HG03097 (cell line): ENCODE data around the gene CELSR1.
A peak's percentile ranks its signal among the peaks of the same experiment; 100 is the strongest.

Experiments used
- ATAC-seq: cut with Tn5 transposase; IDR thresholded peaks from one replicate; pipeline ENCODE4 v1.9.1; 2021; ENCODE audit not compliant: unreplicated experiment, low FRiP score

CELSR1 gene

GRCh38 chr22:46537225-46537945, at the start of gene CELSR1:
Gene CELSR1, minus strand, starts transcription at chr22:46537620. Its CDS starts 450 bp downstream, at chr22:46537170.
- no peak for ATAC-seq

- peak; percentile 36 for ATAC-seq
These were observed 49.6 kb upstream of the CELSR1 start for GRCh38 chr22:46587061-46587460.

GRCh38 chr22:46586531-46587011, 49.2 kb upstream of the CELSR1 start:
- ATAC-seq = no peak

- no peak for ATAC-seq
These were observed 48.7 kb upstream of the CELSR1 start for GRCh38 chr22:46586123-46586519.

GRCh38 chr22:46585340-46586122, 48.1 kb upstream of the CELSR1 start:
- no peak for ATAC-seq

GRCh38 chr22:46584081-46584921, 46.9 kb upstream of the CELSR1 start:
- ATAC-seq = no peak

- no peak for ATAC-seq
These were observed 46.2 kb upstream of the CELSR1 start for GRCh38 chr22:46583571-46583970.

- no peak for ATAC-seq
These were observed 45.0 kb upstream of the CELSR1 start for GRCh38 chr22:46582281-46582933.

GRCh38 chr22:46581538-46582244, 44.3 kb upstream of the CELSR1 start:
- ATAC-seq = no peak

GRCh38 chr22:46580940-46581537, 43.6 kb upstream of the CELSR1 start:
- no peak for ATAC-seq

- no peak for ATAC-seq
These were observed 42.5 kb upstream of the CELSR1 start for GRCh38 chr22:46579751-46580449.

- no peak for ATAC-seq
These were observed 41.6 kb upstream of the CELSR1 start for GRCh38 chr22:46578824-46579561.

GRCh38 chr22:46578251-46578823, 40.9 kb upstream of the CELSR1 start:
- ATAC-seq = no peak

GRCh38 chr22:46577368-46578249, 40.2 kb upstream of the CELSR1 start:
- ATAC-seq = no peak

- ATAC-seq = no peak
These were observed 39.3 kb upstream of the CELSR1 start for GRCh38 chr22:46576556-46577367.
